HG03460 (cell line): Measurements from ENCODE around the gene STK36.
"Not testable (repeated sequence)": the region's sequence is repeated elsewhere in the genome, so short reads cannot be mapped to it uniquely, and the experiment has no call there.

ENCODE experiments used
- ATAC-seq: cut with Tn5 transposase; IDR thresholded peaks from one replicate; pipeline ENCODE4 v1.9.1; 2021; ENCODE audit not compliant: unreplicated experiment

Gene STK36

GRCh38 chr2:218662827-218663226 is 9.1 kb upstream of the STK36 start:
- ATAC-seq = no peak

DNA sequence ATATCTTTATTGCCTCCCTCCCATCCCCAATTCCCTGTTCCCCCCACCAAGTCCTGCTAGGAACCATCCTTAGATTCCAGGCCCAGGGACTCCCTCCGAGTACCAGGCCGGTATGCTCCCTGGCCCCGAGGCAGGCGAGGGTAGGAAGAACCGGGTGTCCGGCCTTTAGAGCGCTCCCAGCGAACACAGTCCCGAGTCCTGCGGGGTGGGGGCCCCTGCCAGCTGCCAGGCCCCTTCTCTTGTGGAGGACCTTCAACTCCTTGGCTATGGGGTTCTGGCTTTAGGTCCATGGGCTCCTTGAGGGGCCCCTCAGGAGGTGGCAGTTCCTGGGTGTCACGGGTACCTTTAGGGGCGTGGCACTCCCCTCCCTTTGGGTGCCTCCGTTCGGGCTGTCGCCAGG is 8.0 kb upstream of the STK36 start:
- ATAC-seq = no peak

GRCh38 chr2:218664653-218665052 is 7.2 kb upstream of the STK36 start:
- no peak for ATAC-seq

GRCh38 chr2:218671097-218671653 is 711 bp upstream of the STK36 start:
- ATAC-seq = peak; percentile 5

- ATAC-seq = no peak
Observed at GRCh38 chr2:218679119-218679518, 7.2 kb downstream of the STK36 start.

GRCh38 chr2:218680061-218680460 is 8.2 kb downstream of the STK36 start:
- ATAC-seq = no peak

GRCh38 chr2:218687400-218688060 is 15.6 kb downstream of the STK36 start:
- not testable (repeated sequence) for ATAC-seq

- ATAC-seq = no peak
Observed at GRCh38 chr2:218691234-218691633, 19.3 kb downstream of the STK36 start.

DNA sequence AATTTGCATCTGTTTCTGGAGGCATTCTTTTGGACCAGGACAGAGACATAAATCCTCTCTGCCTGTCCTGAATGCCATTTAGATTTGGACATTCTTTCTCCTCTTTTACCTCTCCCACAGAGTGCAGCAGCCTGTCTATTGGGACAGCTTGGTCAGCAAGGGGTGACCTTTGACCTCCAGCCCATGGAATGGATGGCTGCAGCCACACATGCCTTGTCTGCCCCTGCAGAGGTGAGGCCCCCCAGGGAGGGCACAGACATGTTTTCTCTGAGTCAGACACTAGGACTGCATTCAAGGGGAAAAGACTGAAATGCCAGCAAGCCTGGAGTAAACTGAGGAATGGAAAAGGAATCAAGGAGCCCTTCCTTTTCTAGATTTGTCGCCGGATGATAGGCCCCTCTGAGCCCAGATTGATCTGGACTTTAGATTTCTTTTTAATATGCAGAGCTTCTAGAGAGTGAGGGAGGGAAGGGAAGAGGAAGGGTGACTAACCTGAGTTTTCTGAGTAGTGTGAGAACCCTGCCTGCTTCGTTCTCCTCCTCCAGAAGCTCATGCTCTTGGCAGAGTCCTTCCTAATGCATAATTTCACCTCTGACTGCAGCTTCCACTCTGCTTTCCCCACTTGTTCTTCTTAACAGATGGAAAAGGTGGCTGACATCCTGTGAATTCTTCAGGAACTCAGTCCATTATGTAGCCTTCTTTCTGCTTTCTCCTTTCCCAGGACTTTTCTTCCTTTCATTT is 22.7 kb downstream of the STK36 start:
- no peak for ATAC-seq

DNA sequence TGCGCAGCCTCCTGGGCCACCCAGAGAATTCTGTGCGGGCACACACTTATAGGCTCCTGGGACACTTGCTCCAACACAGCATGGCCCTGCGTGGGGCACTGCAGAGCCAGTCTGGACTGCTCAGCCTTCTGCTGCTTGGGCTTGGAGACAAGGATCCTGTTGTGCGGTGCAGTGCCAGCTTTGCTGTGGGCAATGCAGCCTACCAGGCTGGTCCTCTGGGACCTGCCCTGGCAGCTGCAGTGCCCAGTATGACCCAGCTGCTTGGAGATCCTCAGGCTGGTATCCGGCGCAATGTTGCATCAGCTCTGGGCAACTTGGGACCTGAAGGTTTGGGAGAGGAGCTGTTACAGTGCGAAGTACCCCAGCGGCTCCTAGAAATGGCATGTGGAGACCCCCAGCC is 27.0 kb downstream of the STK36 start:
- ATAC-seq = no peak

DNA sequence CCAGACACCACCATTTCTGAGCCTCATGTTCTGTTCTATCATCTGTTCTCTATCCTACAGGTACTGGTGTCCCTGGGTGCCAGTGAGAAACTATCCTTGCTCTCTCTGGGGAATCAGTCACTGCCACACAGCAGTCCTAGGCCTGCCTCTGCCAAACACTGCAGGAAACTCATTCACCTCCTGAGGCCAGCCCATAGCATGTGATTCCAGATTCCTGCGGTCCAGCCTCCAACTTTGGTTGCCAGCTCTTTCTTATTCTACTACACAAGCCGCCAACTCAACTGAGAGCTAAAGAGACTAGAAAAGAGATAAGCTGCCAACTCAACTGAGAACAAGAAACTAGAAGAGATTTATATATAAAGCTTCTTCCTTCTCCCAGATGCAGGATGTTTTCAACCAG is 29.9 kb downstream of the STK36 start:
- ATAC-seq = no peak

GRCh38 chr2:218703341-218703740 is 31.5 kb downstream of the STK36 start:
- ATAC-seq = no peak

DNA sequence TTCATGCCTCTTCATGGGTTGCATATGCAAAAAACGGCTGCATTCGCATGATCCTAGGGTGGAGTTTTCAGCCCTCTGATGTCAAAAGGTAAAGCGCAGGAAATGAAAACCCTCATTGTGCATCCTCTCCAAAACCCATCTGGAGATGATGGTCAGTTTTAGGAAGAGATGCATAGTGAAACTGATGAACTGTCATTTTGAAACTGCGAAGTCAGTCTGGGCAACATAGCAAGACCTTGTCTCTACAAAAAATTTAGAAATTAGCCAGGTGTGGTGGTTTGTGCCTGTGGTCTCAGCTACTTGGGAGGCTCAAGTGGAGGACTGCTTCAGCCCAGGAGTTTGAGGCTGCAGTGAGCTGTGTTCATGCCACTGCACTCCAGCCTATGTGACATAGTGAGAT is 36.2 kb downstream of the STK36 start:
- no peak for ATAC-seq

GRCh38 chr2:218709908-218710307 is 38.0 kb downstream of the STK36 start:
- ATAC-seq = no peak

DNA sequence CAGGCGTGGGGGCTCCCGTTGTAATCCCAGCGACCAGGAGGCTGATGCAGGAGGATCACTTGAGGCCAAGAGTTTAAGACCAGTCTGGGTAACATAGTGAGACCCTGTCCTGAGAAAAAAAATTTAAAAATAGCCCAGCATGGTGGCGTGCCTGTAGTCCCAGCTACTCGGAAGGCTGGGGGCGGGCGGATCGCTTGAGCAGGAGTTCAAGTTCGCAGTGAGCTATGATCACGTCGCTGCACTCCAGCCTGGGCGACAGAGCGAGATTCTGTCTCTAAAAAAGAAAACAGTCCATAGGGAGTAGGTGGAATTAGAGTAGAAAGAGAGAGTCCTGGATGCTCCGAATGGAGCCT is 38.4 kb downstream of the STK36 start:
- no peak for ATAC-seq

GRCh38 chr2:218710687-218711549 is 39.0 kb downstream of the STK36 start, which contains the start of gene TTLL4:
Gene TTLL4, plus strand, starts transcription at chr2:218710835. Its CDS starts 26,842 bp downstream, at chr2:218737677.
- peak; percentile 95 for ATAC-seq

GRCh38 chr2:218711550-218711929 is 39.7 kb downstream of the STK36 start:
- ATAC-seq = no peak

- no peak for ATAC-seq
Observed at GRCh38 chr2:218713922-218714321, 42.0 kb downstream of the STK36 start.

DNA sequence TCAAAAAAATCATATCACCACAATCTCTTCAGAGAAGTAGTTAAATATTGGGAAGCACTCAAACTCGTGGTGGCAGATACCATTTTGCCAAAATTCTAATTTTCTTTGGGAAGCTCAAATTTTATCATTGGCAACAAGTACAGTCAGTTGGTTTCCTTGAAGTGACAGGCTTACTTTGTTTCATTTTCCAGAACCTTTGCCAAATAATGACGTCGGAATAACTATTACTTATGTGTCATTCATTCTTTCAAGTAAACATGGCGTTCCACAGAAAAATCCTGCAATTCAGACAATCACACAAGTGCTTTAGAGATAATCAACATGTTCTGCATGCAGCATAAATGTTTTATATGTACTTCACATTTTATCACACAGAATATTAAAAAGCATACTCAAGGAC is 44.2 kb downstream of the STK36 start:
- no peak for ATAC-seq

- no peak for ATAC-seq
Observed at GRCh38 chr2:218717262-218717661, 45.4 kb downstream of the STK36 start.

GRCh38 chr2:218718058-218718457 is 46.2 kb downstream of the STK36 start:
- no peak for ATAC-seq
